ENCODE measurements around the gene CXCL8.
"Not testable (repeated sequence)": the region's sequence is repeated elsewhere in the genome, so short reads cannot be mapped to it uniquely, and the experiment has no call there.

CXCL8 gene

GRCh38 chr4:73743795-73744194, 3.4 kb downstream of the CXCL8 start:
- DNase-seq: no peak

- no peak for DNase-seq
Measured at GRCh38 chr4:73744203-73744602, 3.8 kb downstream of the CXCL8 start.

DNA sequence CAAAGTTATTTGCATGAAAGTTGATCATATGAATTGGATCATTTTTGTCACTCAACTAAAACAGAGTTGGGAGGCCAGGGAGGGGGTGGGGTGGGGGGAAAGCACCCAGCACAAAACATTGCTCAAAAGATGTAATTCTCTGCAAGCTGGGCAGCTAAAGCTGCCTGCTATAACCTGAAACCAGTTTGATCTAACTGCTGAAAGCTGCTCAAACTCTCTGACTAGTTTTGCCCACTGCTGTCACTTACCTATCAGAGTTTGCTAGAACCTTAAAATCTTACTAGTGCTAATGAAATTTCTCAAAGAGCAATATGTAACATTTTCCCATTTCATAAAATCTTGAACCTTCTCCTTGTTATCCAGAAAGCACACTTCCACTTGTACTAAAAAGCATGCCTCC, 10.4 kb downstream of the CXCL8 start:
- DNase-seq: no peak

- DNase-seq: no peak
Measured at GRCh38 chr4:73751166-73751565, 10.8 kb downstream of the CXCL8 start.

DNA sequence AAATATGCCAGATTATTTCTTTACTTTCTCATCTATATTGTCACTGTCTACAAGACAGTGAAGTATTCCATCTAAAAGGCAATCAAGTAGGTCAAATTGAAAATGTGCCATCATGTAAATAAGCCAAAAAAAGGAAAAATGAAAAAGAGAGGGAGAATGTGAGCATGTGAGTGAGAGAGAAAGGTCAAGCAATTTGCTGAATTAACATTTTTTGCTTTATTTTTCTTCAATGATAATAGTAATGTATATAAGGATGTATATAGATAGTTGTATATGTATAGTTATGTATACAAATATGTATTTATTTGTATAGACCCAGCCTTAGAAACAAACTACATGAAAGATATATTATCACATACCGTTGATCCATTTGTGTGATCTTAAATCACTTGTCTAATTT, 11.5 kb downstream of the CXCL8 start:
- no peak for DNase-seq

DNA sequence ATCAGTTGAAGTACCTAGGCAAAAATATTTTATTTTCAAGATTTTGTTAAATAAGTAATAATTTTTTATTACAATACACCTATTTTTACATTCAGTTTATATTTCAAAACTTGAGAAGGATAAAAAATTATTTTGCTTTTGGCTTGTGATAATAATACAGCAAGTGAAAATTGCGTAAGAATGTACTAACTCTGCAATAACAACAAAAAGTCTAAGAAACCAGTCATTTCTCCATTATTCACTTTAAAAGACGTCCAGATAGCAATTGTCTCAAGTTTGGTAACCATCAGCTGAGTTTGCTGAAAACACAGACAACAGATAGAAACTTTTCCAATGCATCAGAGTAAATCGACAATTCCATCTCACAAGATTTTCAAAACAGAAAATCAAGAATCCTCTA, 12.1 kb downstream of the CXCL8 start:
- no peak for DNase-seq

DNA sequence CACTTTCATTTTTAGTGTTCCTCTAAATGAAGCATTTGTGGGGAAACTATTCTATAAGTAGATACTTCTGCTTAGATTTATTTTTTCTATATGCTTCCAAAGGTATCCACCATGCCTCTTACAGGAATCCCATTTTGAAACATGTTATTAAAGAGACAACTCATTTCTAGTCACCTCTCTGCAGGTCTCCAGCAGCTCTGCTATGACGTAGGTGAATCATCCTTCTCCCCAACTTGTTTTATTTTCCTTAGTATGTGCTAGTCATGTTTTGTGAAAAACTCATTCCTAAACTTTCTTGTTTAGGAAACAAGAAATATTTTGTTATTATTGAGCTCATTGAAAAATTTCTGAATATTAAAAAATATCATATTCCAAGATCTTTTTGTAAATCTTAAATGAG, 12.8 kb downstream of the CXCL8 start:
- DNase-seq: no peak

DNA sequence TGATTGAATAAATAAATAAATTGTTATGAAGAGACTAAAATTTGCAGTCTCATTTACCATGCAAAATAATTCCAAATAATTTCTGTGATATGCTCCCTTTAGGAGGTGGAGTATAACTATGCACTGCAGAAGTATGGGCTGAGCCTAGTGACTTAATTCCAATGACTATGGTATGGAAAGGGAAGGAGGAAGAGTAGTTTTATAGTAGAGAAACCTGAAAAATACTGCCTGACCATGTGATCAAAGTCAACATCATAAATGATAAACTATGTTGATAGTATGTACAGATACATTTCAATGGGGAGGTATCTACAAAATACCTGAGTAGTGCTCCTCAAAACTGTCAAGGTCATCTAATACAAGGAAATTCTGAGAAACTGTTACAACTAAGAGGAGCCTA, 14.6 kb downstream of the CXCL8 start:
- DNase-seq: no peak

GRCh38 chr4:73759357-73759756, 19.0 kb downstream of the CXCL8 start:
- no peak for DNase-seq

GRCh38 chr4:73761856-73762255, 21.5 kb downstream of the CXCL8 start:
- DNase-seq: no peak

DNA sequence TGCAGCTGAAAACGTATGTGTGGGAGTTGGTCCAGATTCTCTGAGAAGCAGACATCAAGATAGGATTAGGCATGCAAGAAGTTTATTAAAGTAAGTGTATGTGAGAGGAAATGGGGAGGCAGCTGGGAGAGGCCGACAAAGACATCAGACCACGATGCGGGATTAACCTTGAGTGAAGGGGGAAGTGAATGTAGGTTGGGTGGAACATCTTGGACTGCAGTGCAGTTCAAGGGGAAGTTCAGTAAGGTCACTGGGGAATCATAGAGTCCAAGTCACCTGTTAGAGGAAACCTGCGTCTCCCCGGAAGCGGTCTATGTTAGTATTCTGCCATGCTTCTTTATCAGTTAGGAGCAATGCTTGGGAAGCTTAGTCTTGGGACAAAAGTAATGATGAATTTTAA, 22.0 kb downstream of the CXCL8 start:
- no peak for DNase-seq

DNA sequence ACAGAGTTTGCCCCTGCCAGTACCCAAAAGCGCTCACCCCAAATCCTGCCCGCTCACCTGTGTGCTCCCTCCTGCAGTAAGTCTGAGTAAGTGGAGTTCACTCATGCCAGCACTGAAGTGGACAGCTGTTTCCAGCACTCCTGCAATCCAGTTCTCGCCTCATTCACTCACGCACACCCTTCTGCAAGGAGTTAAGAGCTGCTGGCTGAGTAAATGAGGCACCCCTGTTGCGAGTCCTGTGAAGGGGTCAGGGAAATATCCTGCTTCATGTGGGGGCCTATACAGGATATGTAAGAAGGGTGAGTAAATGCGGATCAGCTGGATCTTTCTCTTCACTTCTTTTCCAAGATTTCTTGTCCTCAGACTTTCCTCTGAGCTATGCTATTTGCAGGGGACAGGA, 23.5 kb downstream of the CXCL8 start:
- no peak for DNase-seq

- DNase-seq: no peak
Measured at GRCh38 chr4:73764513-73764912, 24.1 kb downstream of the CXCL8 start.

DNA sequence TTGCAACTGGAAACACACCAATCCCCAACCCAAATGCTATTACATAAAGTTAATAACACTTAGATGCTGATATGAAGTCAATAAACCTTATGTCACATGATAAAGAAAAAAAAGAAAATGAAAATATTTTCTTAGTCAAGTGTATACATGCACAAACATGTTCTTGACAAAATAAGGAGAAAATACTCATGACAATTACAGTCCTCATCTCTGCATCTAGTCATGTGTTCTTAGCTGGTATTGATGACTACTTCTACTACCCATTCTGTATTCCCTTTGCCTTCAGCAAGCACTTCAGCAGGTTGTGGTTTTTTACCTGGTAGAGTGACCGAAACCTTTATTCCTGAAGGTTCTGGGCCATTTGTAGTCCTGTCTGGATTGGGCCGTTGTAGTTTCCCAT, 24.9 kb downstream of the CXCL8 start:
- DNase-seq: no peak

DNA sequence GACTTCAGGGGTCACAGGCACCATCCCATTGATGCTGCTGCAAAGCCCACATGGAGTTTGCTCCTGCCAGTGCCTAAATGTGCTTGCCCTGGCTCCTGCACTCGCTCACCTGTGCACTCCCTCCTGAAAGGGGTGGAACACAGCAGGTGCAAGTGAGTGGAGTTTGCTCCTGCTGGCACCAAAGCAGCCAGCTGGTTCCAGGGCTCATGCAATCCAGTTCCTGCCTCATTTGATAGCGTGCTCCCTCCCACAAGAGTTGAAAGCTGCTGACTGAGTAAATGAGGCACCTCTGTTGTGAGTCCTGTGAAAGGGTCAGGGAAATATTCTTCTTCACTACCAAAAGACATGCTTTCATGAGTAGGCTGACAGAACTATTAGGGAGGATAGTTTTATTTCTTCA, 30.5 kb downstream of the CXCL8 start:
- no peak for DNase-seq

DNA sequence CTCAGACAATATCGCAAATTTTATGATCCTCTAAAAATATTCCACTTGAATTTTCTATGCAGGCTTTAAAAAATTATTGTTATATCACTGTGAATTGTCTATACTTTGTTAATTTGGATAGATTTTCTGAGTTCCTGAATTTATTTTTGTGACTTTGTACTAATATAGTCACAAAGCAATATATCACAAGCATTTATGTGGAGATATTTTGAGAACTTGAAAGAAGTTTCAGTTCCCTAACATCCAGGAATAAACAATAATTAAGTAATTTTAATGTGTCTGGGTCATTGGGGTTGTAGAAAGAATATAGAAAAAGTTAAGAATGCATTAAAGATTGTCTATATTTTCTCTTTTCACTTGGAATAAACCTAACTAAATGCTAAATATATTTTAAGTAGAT, 32.0 kb downstream of the CXCL8 start:
- DNase-seq: no peak

- DNase-seq: not testable (repeated sequence)
Measured at GRCh38 chr4:73774406-73774805, 34.0 kb downstream of the CXCL8 start.

GRCh38 chr4:73776321-73776729, 36.0 kb downstream of the CXCL8 start:
- no peak for DNase-seq

DNA sequence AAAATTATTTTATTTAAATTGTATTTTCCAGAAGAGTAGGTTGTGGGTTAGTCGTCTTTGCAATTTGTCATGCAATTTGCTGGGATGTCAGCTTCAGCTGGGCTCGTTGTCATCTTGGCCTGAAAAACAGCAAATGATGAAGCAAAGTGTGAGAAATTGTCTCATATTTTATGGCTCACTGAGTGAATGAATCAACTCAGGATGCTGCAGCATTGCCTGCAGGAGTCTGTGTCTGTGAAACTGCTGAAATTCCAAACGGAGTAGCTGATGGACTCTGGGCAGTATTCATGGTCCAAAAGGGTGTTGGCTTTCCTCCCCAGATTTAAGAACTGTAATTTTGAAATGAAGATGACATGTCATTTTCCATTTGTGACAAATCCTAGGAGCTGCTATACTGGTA, 37.2 kb downstream of the CXCL8 start:
- DNase-seq: no peak

DNA sequence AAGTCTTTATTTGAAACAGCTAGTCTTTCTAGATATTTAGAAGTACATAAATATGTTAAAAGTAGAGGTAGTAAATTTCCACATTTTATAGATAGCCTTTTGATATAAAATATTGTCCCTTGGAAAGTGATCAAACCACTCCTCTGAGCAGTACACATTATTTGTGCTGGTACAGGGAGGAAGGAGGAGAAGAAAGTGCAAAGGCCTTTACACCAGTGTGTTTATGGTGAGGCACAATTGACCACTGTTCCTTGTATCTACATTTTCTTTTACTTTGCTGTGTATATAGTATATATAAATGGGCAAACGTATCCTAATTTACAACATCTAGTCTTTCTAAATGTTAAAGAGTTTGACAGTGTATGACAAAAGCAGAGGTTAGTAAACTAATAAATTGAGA, 39.9 kb downstream of the CXCL8 start:
- no peak for DNase-seq

DNA sequence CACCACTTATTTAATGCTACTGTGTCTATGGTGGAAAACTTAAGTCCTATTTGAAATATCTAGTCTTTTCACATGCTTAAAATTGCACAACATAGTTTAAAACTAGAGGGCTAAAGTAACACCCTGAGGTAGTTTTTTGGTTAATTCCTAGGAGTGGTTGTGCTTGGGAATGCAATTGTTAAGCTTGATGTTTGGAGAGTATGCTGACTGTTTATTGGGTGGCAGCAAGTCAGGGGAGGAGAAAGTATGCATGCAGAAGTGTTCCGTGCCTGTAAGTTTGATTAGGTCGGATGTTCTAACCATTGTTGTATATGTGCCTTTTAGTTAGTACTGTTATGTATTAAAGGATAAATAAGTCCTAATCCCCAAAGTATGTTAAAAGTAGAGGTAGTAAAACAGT, 40.5 kb downstream of the CXCL8 start:
- no peak for DNase-seq

- DNase-seq: no peak
Measured at GRCh38 chr4:73788411-73788810, 48.0 kb downstream of the CXCL8 start.
